GM21526 (cell line): Measurements from ENCODE around the gene ATG2A.

ENCODE experiments used
- ATAC-seq: cut with Tn5 transposase; IDR thresholded peaks from one replicate; pipeline ENCODE4 v1.9.1; 2021; ENCODE audit warnings: moderate library complexity; ENCODE audit not compliant: unreplicated experiment, low FRiP score

Gene ATG2A

DNA sequence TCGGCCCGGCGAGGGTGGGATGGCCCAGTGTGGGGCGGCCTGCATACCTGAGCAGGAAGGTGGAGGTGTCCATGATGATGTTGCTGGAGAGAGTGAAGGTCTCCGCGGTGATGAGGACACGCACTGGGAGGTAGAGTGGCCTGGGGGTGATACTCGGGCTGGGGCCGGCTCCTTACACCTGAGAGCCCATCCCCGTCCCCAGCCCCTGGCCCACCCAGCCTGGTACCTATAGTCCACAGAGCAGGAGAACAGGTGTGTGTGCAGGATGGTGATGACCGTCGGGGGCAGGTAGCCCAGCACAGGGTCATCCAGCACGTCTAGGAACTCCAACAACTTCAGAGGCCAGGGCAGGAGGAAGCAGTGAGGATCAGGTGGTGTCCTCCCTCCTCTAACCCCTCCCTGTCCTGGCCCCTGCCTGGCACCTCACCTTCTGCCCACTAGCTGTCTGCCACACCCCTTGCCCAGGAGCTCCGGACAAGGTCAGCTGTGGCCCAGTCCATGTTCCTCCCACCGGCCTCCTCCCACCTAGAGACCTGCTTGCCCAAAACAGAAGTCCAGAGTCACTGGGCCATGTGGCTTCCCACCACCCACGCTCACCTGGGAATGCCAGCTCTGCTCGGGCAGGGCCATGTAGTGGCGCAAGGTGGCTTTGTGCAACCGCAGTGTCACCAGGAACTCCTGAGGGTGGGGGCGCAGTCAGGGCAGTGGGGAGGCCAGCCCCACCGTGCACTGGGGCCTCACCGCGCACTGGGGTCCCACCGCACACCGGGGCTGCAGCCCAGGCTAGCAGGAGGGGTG, 11.3 kb downstream of the ATG2A start:
- ATAC-seq, result no peak

DNA sequence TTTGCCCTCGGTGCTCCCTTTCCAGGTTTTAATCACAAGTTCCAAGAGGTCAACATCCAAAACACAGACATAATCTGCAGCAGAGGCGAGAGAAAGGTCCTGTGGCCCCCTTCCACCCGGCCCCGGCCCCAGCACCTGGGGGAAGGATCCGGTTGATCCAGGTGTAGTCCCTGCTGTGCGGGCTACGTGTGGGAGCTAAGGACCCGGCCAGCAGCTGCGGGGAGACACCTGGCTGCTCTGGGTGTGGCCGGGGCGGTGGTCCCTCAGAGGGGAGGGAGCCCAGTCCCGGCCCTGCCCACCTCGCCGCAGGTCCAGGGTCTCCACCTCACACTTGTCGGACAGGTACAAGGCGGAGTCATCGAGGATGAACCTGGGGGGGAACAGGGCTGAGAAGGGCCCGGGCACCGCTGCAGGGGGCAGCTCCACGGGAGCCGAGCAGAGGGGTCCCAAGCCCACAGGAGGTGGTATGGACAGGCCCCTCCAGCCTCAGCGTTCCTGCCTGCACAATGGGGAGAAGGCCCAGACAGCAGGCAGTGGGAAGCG, 13.6 kb downstream of the ATG2A start:
- ATAC-seq, result no peak

DNA sequence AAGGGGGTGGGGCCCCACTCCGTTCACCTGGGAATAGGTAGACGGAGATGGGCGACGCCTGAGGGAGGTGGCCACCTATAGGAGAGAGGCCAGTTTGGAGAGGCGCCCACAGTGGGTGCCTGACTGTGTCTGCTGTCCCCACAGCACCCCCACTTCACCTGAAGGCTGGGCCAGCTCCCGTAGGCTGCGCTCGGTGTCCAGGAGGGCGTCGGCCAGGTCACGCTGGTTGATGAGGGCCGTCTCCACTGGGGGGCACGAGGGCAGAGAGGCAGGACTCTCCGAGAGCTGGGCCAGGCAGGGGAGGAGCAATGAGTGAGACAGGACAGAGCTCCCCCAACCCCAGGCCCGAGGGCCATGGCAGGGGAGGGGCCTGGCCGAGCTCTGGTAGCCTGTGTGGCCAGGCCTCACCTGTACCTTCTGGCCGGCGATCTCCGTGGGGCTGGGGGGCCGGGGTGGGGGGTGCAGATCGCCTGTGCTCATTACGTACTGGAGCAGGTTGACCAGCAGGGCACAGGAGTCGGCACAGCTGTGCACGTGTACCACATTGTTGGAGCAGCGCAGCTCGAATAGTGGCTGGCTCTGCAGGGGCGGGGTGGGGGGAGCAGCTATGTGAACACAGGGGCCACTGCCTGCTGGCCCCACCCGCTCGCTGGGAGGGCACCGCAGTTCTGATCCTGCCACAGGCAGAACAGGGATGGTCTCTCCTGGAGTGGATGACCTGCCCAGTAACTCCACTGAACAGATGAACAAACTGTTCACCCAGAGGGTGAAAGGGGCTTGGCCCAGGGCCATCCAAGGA, 14.7 kb downstream of the ATG2A start:
- no peak for ATAC-seq

DNA sequence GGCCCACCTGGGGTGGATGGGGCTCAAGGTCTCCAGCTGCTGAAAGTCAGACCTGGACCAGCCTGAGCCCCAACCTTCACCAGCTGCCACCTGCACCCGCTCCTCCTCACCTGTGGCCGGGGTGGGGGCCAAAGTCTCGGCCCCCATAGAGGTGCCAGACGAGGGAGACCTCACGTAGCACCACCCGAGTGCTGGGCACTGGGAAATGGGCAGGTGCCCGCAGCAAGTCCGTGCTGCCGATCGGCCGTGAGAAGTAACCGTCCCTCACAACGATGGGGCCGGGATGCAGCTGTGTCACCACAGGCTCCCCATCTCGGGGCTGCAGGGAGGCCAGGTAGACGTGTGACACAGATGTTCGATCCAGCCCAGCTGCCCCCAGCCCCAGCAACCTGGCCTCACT, 16.2 kb downstream of the ATG2A start:
- no peak for ATAC-seq

DNA sequence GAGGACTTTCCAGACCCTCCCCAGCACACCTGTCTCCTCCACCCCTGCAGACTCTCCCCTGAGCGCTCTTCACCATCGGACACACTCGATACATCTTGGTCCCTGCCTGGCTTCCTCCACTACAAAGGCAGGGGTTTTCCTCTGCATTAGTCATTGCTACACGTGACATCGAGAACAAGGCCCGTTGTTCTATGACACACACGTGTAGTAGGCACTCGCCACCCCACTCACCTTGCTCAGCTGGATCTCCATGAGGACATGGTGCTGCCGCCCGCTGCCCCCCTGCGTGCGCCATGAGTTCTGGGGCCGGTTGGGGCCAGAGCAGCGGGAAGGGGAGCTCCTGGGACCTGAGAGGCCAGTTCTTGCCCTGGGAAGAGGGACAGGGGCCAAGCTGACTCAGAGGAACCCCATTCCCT, 16.7 kb downstream of the ATG2A start:
- no peak for ATAC-seq

DNA sequence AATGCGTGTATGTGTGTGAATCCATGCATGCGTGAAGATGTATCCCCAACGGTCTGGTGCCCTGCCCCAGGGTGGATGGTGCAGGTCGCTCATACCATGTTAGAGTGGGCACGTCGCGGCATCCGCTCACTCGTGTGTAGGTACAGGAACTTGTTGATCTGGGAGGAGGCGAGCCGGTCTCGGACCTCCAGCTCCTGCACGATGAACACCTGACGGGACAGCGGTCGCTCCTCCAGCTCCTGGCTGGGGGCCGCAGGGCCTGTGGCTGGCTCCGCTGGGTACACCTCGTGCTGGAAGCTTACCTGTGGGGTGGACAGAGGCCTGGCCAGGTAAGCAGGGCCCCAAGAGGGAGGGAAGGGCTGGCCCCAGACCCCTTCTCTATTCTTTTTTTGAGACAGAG, 18.5 kb downstream of the ATG2A start:
- ATAC-seq, result no peak

DNA sequence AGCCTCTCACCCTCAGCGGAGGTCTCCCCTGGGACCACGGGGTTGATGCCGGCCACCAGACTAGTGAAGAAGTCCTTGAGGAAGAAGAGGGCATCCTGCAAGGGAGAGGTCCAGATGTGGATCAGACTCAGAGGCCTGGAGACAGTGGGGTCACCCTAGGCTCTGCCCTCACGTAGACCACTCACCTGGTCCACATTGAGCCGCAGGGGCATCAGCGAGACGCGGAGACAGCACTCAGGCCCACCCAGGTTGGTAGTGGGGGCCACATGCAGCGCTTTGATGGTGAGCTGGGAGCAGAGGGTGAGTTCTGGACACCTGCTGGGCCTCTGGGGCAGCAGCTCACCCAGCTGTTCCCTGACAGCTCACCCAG, 18.9 kb downstream of the ATG2A start:
- ATAC-seq, result no peak

DNA sequence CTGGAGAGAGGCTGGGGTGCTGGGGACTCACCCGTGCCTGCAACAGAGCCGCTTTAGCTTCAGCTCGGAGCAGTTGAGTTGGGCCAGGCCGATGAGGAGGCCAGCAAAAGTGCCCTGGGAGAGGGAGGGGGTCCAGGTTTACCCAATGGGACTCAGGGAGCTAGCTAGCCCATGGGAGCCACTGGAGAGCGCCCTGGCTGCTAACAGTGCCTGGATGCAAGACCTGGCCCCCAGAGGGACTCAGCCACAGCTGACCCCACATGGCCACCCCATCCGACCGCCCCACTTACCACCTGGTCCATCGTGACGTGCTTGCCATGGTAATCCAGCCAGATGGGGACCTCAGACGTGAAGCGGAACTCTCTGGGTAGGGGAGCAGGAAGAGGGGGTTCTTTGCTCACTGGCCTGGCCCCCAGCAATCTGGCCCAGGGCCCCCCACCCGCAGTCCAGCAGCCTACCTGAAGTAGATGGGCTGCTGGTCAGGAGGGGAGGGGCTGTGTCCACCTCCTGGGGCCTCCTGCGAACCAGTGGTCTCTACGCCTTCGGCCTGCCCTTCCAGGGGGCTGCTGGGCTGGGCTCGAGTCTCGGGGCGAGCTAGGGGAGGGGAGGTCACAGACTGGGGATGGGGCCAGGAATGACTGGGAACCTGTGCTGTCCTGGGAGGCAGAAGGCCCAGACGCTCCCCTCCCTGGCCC, 19.5 kb downstream of the ATG2A start:
- no peak for ATAC-seq

DNA sequence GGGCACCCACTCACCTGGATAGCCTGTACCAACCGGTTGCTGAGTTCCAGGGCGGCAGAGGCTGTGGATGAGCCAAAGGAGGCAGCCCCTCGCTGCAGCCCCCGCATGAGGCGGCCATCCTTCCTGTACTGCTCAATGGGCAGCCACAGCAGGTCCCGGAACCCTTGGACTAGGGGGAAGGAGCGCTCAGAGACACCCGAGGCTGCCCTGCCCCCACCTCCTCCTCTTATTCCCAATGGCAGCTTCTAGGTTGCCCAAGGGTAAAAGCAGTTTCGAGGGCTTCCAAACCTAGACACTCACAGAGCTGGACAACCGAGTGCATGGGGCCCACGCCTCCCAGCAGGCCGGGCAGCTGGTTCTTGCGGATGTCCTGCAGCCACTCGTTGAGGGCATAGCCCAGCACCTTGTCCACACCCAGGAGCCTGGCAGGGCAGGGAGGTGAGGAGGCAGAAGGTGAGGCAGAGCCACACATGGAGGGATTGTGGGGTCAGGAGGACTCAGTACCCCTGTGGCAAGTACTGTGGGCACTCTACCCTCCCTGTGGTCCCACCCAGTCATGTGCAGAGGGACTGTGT, 20.5 kb downstream of the ATG2A start:
- no peak for ATAC-seq

DNA sequence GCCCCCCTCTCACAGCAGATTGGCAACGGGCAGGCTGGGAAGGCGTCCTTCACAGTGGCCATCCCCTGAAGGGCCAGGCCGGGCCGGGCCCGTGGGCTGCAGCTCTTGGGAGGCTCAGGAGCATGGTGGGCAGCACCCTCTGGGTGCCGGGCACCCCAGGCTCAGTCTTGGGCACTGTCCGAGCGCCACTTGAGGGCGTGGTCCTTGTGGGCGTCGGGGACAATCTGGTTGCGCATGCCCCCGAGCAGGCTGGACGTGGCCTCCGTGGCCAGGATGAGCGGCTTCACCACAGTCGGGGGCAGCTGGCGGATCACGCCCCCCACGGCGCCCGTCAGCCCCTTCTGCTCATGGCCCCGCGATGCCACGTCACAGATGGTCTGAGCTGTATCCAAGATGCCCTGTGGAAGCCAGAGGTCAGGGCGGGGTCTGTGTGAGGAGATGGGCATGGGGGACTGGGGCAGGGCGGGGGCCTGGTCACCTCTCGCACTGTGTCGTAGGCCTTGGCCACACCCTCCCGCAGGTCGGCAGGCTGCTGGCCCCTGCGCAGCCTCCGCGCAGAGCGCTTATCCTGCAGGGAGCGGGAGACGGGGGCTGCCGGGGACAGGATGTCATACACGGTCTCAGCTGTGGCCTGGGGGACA, 22.1 kb downstream of the ATG2A start:
- no peak for ATAC-seq

DNA sequence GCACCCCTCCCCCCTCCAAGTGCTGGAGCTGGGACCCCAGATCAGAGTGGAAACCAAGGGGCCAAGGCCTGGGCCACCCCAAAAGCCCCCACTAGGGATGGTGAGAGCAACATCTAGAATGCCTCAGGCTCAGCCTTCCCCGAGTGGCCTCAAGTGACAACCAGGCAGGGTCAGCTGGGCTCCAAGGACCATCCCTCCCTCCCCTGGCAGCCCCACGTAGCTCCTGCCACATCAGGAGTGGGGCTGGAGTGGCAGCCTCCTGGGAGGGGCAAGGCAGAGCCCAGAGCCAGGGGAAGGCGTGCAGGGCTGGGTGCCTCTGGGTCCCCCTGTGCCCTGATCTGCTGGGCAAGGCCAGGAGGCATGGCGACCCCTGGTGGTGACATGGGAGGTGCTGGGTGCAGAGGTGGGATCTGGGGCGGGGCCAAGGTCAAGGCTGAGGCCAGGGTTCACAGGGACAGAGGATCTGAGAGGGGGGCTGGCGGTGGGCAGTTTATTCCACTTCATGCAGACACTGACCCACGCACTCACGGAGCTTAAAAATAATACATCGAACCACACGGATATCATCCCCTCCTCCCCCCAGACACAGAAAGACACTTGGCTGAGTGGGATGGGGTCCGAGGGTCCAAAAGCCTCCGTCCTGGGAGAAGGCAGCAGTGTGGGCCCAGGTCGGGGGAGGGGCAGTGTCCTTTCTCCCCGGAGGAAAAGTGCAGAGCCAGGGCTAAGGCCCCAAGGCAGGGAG, 22.8 kb downstream of the ATG2A start:
- ATAC-seq, result no peak

DNA sequence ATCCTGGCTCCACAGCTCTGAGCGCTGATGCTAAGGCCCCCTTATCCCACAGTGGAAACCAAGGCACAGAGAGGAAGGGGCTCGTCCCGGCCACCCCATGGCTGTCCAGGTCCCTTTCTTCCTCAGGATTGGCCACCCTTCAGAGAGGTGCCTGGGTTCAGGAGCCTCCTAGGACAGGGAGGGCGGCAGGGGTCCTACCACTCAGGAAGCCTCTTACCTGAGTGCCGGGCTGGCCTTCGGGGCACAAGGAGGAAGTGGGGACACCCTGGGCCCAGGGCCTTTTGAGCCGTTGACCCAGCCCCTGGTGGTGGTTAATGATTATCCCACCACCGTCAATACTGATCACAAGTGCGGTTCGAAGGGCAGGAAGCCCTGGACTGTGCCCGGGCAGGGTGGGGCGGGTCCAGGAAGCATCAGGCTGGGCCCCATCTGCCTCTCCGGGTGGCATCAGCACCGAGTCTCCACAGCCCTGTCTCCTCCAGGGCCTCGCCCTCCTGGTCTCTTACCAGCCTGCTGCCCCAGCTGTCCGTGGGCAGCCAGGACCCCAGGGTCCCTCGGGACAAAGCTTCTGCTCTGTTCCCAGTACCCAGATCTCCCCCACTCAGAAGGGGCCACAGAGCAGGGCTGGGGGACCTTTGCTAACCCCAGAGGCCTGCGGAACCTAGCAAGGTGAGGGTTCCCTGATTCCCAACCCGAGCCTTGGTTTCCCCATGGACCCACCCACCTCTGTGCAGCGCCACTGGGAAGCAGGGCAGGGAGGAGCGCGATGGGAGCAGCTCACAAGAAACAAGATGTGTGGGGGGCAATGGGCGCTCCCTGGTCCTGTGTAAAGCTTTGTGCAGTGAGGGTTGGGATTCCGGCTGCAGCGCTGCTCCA, 23.6 kb downstream of the ATG2A start:
- ATAC-seq, result no peak

DNA sequence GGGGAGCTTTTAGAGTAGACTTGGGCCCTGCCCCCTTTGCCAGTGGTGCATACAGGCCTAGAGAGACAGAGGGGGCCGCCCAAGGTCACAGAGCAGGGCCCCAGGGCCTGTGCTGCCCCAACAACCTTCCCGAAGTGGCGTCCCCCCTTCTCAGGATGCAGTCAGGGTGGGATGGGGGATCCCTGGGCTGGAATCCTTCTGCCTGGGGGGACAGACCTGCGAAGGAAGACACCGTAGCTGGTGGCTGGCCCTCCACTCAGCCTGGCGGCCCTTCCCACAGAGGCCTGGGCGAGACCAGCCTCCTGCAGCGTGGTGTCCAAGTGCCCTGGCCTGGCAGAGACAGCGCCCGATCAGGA, 24.2 kb downstream of the ATG2A start:
- no peak for ATAC-seq

DNA sequence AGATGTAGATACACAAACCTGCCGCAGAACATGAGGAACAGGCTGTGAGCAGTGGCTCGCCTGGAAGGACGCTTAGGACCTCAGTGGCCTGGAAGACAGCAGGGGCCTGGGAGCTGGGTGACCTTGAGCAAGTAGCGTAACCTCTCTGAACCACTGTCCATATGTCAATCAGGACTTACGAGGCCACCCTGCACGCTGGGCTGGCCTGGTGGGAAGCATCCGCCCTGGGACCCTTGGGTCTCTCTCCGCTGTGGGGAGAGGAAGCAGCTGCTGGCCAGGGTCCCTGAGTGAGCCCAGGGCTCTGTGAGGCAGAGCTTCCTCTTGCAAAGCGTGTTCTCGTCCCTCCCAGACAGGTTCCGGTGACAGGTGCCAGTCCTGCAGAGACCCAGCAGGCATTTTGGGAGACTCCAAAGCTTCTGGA, 24.6 kb downstream of the ATG2A start:
- ATAC-seq, result no peak

DNA sequence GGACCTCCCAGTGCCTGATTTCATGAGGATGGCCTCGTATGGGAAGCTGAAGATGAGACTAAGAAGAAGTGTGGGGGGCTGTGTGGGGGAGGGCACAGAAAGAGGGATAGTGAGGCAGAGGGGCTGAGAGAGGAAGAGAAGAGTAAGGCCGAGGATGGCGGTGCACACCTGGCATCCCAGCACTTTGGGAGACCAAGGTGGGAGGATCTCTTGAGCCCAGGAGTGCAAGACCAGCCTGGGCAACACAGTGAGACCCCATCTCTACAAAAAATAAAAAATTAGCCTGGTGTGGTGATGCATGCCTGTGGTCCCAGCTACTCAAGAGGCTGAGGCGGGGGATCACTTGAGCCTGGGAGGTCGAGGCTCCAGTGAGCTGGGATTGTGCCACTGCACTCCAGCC, 25.1 kb downstream of the ATG2A start:
- no peak for ATAC-seq

DNA sequence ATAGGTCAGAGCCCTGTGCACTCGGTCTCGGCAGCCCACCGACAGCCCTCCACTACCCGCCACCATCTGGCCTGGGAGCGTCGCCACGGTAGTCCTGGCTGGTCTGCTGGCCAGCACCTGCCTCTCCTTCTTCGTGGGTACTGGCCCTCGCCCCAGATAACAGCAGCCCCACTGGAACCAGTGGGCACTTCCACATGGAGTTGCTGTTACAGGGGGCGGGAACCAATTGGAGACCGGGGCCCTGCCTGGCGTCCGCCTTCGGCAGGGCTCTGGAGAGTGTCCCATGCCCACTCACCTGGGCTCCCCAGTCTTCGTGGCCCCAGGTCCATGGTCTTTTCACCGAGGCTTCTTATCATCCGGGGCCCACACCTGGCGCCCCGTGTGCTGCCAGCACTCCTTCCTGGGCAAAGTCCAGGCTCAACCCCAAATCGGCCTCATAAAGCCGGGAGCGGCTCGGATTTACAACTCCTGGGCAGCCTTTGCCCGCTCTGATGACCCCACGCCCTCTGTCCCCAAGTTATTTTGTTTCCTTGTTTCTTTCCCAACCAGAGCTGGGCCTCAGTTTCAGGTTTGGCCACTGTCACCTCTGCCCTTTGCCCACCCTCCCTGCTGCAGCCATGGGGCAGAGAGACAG, 25.7 kb downstream of the ATG2A start:
- ATAC-seq, result no peak

DNA sequence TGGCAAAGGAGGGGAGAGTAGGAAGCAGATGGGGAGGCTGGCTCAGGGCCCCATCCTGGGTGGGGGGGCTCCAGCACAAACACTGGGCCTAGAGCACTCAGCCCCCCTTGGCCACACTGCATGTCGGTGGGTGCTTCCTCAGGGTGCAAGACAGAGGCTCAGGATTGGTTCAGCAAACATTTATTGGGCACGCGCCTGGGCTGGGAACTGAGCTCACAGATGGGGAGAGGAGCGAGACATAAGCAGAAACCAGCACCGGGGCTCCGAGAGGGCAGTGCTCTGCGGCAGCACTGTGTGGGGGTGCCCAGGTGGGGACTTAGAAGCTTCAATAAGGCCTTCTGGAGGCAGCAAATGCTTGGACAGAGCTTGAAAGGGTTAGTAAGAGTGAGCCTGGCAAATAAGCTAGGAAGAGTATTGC, 26.5 kb downstream of the ATG2A start:
- ATAC-seq, result no peak
